NCI-H345 (cell line): Measurements from ENCODE around the gene HDAC4.
A peak's percentile ranks its signal among the peaks of the same experiment; 100 is the strongest.
"Not testable (repeated sequence)": the region's sequence is repeated elsewhere in the genome, so short reads cannot be mapped to it uniquely, and the experiment has no call there.

Source experiments
- DNase-seq: peaks from one replicate; lab custom pipeline; 2025; lab: John Stamatoyannopoulos, UW

HDAC4 gene

GRCh38 chr2:239400596-239401066 is at the start of gene HDAC4:
TSS of gene HDAC4 (minus strand) at chr2:239401020. CDS start at chr2:239352699, 48,321 bp downstream.
- peak; percentile 33 for DNase-seq

DNA sequence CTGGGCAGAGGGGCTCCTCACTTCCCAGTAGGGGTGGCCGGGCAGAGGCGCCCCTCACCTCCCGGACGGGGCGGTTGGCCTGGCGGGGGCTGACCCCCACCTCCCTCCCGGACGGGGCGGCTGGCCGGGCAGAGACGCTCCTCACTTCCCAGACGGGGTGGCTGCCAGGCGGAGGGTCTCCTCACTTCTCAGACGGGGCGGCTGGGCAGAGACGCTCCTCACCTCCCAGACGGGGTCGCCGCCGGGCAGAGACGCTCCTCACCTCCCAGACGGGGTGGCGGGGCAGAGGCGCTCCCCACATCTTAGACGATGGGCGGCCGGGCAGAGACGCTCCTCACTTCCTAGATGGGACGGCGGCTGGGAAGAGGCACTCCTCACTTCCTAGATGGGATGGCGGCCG is 48.6 kb upstream of the HDAC4 start:
- DNase-seq = not testable (repeated sequence)

GRCh38 chr2:239445771-239446524 is 45.1 kb upstream of the HDAC4 start:
- no peak for DNase-seq

GRCh38 chr2:239444626-239445577 is 44.1 kb upstream of the HDAC4 start:
- peak; percentile 30 for DNase-seq

GRCh38 chr2:239443666-239444567 is 43.1 kb upstream of the HDAC4 start:
- no peak for DNase-seq

- no peak for DNase-seq
These were observed 42.3 kb upstream of the HDAC4 start for GRCh38 chr2:239443102-239443620.

- no peak for DNase-seq
These were observed 41.4 kb upstream of the HDAC4 start for GRCh38 chr2:239442192-239442591.

DNA sequence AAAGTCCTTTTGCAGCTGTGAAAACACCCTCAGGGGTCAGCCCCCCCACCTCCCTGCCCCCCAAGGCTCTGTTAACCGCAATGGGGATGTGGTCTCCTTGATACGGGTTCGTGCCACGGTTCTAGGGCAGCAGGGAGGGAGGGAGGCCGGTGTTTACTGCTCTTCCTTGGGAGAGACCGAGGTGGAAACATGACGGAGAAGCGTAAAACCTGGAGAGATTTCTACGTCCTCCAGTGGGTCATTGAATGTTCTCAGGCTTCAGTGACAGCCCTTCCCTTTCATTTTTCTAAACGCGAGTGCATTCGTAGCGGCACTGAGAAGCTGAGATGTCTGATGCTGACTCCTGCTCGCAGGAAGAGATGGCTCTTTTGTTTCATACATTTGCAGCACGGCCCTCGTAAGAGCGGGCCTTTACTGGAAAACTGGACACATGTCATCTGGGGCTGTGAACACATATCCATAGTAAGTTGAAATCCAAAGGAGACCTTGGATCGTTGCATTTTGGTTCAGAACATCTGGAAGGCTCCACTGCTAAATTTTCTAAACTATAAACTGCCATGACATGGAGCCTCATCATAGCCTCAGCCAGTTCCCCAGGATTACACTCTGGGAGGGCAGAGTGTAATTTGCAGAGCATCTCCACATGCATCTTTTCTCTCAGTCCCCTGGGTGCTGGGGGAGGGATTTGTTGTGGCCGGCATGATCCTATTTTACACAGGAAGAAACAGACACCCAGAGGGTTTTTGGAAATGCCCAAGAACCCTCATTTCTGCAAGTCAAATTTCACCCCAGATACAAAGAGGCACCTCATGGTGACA is 40.6 kb upstream of the HDAC4 start:
- peak; percentile 48 for DNase-seq

DNA sequence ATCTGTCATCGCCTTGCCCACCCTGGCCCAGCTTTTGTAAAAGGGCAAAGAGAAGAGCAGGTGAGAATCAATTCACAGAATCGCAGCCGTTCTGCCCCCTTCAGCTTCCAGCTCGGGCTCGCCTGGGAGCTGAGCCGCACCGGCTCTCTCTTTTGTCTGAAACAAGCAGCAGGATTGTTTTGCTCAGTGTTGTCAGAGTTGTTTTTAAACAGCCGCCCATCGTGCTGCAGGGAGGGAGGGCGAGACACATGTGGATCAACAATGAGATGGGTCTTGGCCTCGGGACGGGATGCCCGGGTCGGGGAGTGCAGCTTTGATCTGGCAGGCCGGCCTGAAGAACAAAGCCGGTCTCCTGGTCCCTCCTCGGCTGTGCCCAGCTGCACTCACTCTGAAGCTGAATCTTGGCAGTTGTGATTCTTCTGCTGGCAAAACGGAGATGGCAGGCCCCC is 39.7 kb upstream of the HDAC4 start:
- peak; percentile 48 for DNase-seq

DNA sequence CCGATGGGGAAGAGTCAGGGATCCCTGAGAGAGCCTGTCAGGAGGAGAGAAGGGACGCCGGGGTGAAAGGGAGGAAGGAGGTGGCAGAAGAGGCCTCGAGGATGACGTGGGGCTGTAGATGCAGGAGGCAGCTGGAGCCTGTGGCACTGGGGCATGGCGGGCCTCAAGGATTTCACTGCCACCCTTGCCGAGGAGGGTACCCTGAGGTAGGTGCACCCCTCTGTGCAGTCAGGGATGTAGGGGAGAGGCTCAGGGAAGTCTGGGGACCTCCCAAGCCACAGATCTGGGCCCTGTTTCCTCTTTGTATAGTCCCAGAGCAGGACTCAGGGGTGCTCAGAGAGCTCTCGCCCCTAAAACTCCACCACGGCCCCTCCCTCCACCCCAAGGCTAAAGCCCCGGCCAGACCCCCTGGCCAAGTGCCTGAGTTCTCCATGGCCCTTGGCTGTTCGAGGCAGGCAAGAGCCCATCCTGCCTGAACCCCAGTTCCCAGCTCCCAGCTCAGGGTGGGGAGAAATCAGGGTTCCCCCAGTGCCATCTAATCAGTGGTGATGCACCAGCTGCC is 39.0 kb upstream of the HDAC4 start:
- DNase-seq = no peak

GRCh38 chr2:239438995-239439753 is 38.4 kb upstream of the HDAC4 start:
- no peak for DNase-seq

GRCh38 chr2:239438368-239438767 is 37.5 kb upstream of the HDAC4 start:
- no peak for DNase-seq

- DNase-seq = no peak
These were observed 36.0 kb upstream of the HDAC4 start for GRCh38 chr2:239436669-239437335.

- no peak for DNase-seq
These were observed 35.3 kb upstream of the HDAC4 start for GRCh38 chr2:239436076-239436475.

- DNase-seq = no peak
These were observed 33.1 kb upstream of the HDAC4 start for GRCh38 chr2:239433777-239434403.

DNA sequence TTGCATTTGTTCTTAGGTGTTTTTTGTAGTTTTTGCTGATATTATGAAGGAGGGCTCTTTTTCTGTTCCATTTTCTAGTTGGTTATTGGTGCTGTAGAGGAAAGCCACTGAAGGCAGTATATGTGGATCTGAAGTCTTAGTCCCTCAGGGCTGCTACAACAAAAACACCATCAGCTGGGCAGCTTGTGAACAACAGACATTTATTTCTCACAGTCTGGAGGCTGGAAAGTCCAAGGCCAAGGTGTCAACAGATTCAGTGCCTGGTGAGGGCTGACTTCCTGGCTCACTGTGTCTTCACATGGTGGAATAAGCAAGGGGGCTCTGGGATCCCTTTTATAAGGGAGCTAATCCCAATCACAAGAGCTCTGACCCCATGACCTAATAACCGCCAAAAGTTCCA is 31.4 kb upstream of the HDAC4 start:
- no peak for DNase-seq

- no peak for DNase-seq
These were observed 30.7 kb upstream of the HDAC4 start for GRCh38 chr2:239431536-239431935.
